HEK293T (cell line): ENCODE data around the gene NRP1.

ENCODE experiments used
- CTCF ChIA-PET: fragments of 350-600 bp; formaldehyde crosslinking; extraction: SDS; loops from one replicate; lab custom pipeline; 2021; ENCODE audit warnings: antibody characterized with exemption, inconsistent platforms; lab: Yijun Ruan, JAX
- POLR2A ChIA-PET: fragments of 350-600 bp; formaldehyde crosslinking; extraction: SDS; loops from one replicate; lab custom pipeline; 2020; ENCODE audit warnings: antibody characterized with exemption, inconsistent platforms; lab: Yijun Ruan, JAX
- DNase-seq: peaks from one replicate; pipeline ENCODE4 v3.0.0; 2012; ENCODE audit warnings: mixed read lengths; ENCODE audit errors: extremely low spot score
- ARNT ChIP-seq: fragments of 450-650 bp; IDR thresholded peaks from 2 replicates; pipeline ENCODE4 v1.6.1; 2017; ENCODE audit warnings: mild to moderate bottlenecking
- BHLHE40 ChIP-seq: fragments of 450-650 bp; IDR thresholded peaks from 2 replicates; pipeline ENCODE4 v1.6.1; 2016; ENCODE audit warnings: mild to moderate bottlenecking, moderate library complexity, borderline replicate concordance
- CTBP1 ChIP-seq: fragments of 450-650 bp; IDR thresholded peaks from 2 replicates; pipeline ENCODE4 v1.6.1; 2016; ENCODE audit warnings: borderline replicate concordance
- ELF4 ChIP-seq: fragments of 450-650 bp; IDR thresholded peaks from 2 replicates; pipeline ENCODE4 v1.6.1; 2017; ENCODE audit warnings: antibody characterized with exemption
- FOXA1 ChIP-seq: fragments of 450-650 bp; IDR thresholded peaks from 2 replicates; pipeline ENCODE4 v1.6.1; 2016; ENCODE audit warnings: mild to moderate bottlenecking
- FOXK2 ChIP-seq: fragments of 450-650 bp; IDR thresholded peaks from 2 replicates; pipeline ENCODE4 v1.6.1; 2016; ENCODE audit warnings: mild to moderate bottlenecking
- FOXM1 ChIP-seq: fragments of 450-650 bp; IDR thresholded peaks from 2 replicates; pipeline ENCODE4 v1.6.1; 2017; ENCODE audit warnings: mild to moderate bottlenecking, borderline replicate concordance
- HDGF ChIP-seq: fragments of 450-650 bp; IDR thresholded peaks from 2 replicates; pipeline ENCODE4 v1.6.1; 2017; ENCODE audit warnings: antibody characterized with exemption, borderline replicate concordance
- L3MBTL2 ChIP-seq: fragments of 450-650 bp; conservative IDR thresholded peaks from 2 replicates; pipeline ENCODE4 v1.6.1; 2016; ENCODE audit warnings: mild to moderate bottlenecking
- LEF1 ChIP-seq: fragments of 450-650 bp; IDR thresholded peaks from 2 replicates; pipeline ENCODE4 v1.6.1; 2017; ENCODE audit warnings: mild to moderate bottlenecking, borderline replicate concordance
- NFRKB ChIP-seq: fragments of 450-650 bp; IDR thresholded peaks from 2 replicates; pipeline ENCODE4 v1.6.1; 2016; ENCODE audit warnings: mild to moderate bottlenecking, moderate library complexity
- SUZ12 ChIP-seq: fragments of 450-650 bp; IDR thresholded peaks from 2 replicates; pipeline ENCODE4 v1.6.1; 2016; ENCODE audit warnings: mild to moderate bottlenecking
- TARDBP ChIP-seq: fragments of 450-650 bp; IDR thresholded peaks from 2 replicates; pipeline ENCODE4 v1.6.1; 2016
- ZNF384 ChIP-seq: fragments of 450-650 bp; IDR thresholded peaks from 2 replicates; pipeline ENCODE4 v1.6.1; 2016
- TF ChIP-seq, protein P1 (sequence below): fragments of 450-650 bp; IDR thresholded peaks from 2 replicates; pipeline ENCODE4 v1.6.1; 2016

The NRP1 gene

DNA sequence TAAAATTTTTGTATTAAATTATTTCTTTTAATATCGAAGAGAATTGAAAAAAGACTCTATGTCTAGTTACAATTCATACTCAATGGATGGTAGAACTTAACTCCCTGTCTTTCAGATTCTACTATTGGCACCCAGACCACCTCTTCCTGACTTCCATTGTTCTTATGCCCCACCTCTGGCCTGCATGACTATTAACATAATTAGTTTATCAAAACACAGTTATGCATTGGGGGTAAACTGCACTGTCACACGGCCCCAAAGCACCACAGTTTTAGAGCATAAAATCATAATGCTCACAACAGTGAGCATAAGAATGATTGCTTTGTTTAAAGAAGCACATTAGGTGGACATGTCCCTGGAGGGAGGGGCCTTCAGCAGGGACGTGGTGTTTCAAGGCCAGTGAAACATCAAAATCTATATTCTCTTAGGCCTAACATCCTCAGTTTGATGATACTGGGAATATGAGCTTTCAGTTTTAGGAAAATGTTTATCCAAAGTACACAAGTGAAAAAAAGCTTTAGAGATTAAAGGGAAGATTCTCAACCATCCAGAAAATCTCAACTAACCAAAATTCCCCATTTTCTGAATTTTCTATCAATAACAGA lies 79.8 kb downstream of the NRP1 start:
- TF ChIP-seq SUZ12 = no peak
- no peak for TF ChIP-seq FOXA1
- TF ChIP-seq ARNT = no peak
- DNase-seq = no peak
- POLR2A ChIA-PET = no interaction called here
- CTCF ChIA-PET = no interaction called here

DNA sequence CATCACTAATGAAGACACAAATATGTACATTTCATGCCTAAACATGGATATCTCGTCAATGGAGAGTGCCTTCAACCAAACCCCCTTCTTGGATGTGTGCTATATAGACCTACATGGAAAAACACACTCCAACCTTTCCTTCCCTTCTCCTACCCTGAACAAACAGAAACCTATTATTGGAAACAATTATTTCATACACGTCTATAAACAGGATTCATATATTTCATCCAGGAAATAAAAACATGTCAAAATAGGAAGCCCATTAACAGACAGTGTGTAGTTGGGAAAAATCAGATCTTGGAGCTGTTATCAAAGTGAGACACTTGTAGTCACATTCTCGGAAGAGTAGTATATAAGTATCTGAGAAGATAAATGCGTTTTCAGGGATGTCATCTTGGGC lies 81.1 kb downstream of the NRP1 start:
- no peak for DNase-seq
- POLR2A ChIA-PET = no interaction called here
- CTCF ChIA-PET = no interaction called here
- no peak for TF ChIP-seq FOXA1

DNA sequence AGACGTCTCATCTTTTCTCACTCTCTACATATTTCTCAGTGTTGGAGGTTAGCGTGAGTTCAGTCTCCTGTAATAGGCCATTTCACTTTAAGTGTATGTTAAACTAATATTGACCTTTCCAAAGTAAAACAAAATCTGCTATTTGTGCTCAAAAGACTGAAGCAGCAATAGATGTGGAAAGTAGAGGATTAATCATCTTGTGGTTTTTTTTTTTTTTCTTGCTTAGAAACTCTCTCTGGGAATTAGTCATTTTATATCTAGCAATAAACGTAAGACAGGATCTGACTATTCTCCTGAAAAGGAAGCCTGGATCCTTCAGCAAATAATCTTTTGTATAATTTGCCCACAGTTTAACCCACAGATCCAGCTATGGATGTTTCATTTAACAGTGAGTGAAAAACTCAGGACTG lies 81.7 kb downstream of the NRP1 start:
- ChIA-PET CTCF (no interaction called here), POLR2A (no interaction called here)
- TF ChIP-seq FOXK2 = no peak
- no peak for TF ChIP-seq ZNF384
- no peak for TF ChIP-seq CTBP1
- TF ChIP-seq FOXM1 = no peak
- TF ChIP-seq ARNT = no peak
- no peak for TF ChIP-seq HDGF
- TF ChIP-seq ELF4 = no peak
- TF ChIP-seq TARDBP = no peak
- no peak for TF ChIP-seq L3MBTL2
- no peak for DNase-seq

DNA sequence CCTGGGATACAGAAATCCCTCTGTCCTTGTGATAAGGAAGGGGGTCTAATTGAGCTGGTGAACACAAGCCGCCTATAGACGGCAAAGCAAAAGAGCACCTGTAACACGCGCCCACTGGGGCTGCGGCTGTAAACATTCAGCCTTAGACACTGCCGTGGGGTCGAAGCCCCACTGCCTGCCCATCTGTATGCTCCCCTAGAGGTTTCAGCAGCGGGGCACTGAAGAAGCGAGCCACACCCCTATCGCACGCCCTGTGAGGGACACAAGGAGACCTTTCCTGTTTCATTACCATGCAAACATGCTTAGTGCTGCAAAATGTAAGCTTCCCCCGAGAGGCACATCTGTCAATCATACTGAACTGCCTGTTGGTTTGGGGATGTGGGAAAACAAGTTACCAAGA lies 82.1 kb downstream of the NRP1 start:
- CTCF ChIA-PET = no interaction called here
- TF ChIP-seq, protein P1, sequence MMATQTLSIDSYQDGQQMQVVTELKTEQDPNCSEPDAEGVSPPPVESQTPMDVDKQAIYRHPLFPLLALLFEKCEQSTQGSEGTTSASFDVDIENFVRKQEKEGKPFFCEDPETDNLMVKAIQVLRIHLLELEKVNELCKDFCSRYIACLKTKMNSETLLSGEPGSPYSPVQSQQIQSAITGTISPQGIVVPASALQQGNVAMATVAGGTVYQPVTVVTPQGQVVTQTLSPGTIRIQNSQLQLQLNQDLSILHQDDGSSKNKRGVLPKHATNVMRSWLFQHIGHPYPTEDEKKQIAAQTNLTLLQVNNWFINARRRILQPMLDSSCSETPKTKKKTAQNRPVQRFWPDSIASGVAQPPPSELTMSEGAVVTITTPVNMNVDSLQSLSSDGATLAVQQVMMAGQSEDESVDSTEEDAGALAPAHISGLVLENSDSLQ = no peak
- no peak for TF ChIP-seq LEF1
- TF ChIP-seq BHLHE40 = no peak
- no peak for TF ChIP-seq TARDBP
- no peak for TF ChIP-seq NFRKB
- TF ChIP-seq CTBP1 = no peak
- no peak for TF ChIP-seq ARNT
- POLR2A ChIA-PET = no interaction called here
- no peak for DNase-seq

DNA sequence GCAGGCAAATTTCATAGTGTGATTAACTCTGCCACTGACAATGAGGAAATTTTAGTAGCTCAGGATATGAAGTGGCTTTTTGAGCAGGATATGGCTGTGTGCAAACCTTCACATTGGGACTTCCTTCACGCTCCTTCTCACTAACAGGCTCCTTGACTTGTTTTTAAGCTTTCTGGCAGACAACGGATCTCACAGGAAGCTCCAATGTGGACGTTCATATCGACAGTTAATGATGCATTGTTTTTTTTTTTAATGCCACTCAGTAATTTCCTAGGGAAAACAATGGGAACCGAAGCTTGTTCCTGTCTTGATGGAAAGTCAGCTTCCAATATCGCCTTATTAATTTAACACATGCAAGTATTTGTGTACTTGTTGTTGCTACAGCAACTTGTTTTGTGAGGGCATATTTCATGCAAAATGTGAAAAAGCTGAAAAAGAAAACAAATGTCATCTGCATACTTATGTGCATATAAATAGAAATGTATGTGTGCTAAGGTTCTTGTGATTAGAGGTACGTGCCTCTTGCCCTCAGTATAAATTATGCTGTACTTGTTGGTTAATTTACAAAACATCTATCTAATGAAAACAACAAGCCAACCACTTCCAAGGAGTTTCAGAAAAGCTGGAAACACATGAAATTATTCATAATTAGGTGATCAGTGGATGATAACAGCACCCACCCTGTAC lies 84.7 kb downstream of the NRP1 start:
- POLR2A ChIA-PET = interaction anchor here (0.7 kb wide), 1 partner anchor 12 kb away, joined by 3 read pairs; no protein-coding TSS in a partner anchor
- DNase-seq = no peak
- CTCF ChIA-PET = interaction anchor here (0.6 kb wide), 1 partner anchor 10 kb away, joined by 3 read pairs; no protein-coding TSS in a partner anchor
- no peak for TF ChIP-seq L3MBTL2
- no peak for TF ChIP-seq NFRKB
- no peak for TF ChIP-seq TARDBP
- TF ChIP-seq FOXK2 = no peak
- no peak for TF ChIP-seq FOXA1
- TF ChIP-seq ARNT = no peak
- TF ChIP-seq, protein P1 = no peak
- TF ChIP-seq ELF4 = no peak
- no peak for TF ChIP-seq HDGF

DNA sequence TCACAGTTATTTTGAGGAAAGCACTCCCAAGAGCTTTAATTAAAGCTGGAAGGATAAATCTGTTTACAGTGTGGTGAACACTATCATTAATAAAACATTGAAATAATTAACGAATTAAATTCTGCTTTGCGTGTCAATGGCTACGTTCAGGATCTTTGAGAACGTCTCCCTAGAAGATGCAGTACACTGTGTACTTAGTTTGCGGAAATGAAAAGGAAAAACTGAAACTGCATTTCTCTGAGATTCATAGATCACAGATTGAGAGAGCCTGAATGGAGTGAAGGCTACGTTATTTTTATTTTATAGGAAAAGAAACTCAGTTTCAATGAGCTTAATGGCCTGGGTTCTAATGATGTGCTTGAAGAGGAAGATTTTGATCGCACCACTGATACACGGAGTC lies 85.3 kb downstream of the NRP1 start:
- DNase-seq = no peak
- CTCF ChIA-PET = no interaction called here
- TF ChIP-seq HDGF = no peak
- no peak for TF ChIP-seq NFRKB
- no peak for TF ChIP-seq LEF1
- TF ChIP-seq L3MBTL2 = no peak
- no peak for TF ChIP-seq ZNF384
- TF ChIP-seq, protein P1 = no peak
- no peak for TF ChIP-seq ELF4
- TF ChIP-seq FOXM1 = no peak
- TF ChIP-seq FOXK2 = no peak
- POLR2A ChIA-PET = interaction anchor here (0.7 kb wide), 1 partner anchor 12 kb away, joined by 3 read pairs; no protein-coding TSS in a partner anchor

DNA sequence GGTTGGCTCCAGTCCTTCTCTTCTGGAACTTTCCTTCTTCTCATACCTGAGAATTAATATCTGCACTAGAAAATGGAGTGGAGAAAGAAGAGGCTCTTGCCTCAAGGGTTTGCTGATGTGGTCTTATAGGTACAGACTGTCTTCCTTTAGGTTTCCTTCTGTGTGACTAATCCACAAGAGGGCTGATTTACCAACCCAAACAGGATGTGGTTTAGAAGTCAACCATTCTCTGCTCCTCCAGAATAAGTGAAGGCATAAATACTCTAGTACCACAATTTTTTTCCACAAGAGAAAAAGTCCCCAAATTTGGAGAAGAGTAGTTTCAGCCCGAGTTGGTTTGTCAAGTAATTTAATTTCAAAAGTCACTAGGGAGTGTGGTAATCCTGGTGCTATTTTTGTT lies 85.8 kb downstream of the NRP1 start:
- CTCF ChIA-PET = no interaction called here
- TF ChIP-seq, protein P1 = no peak
- TF ChIP-seq ZNF384 (no peak), SUZ12 (no peak), HDGF (no peak), CTBP1 (no peak), TARDBP (no peak)
- POLR2A ChIA-PET = no interaction called here
- no peak for DNase-seq
